Right lobe of liver (tissue), 6 donors: ENCODE data around the gene MED20. TPM values are rescaled to one million over a fixed set of nuclear protein-coding genes. Genes with fewer than 3 reads are reported as not detected.

ENCODE experiments used
- ATAC-seq, 4 donors: fragments of 200-7000 bp; cut with Tn5 transposase; one replicate each; pipeline ENCODE4 v1.9.1; 2020; ENCODE audit warnings: mild to moderate bottlenecking in 4 of 4, moderate library complexity in 4 of 4
- DNase-seq, 3 donors: peaks; one replicate each; pipeline ENCODE4 v3.0.0-alpha.2; 2020
- H3K27ac ChIP-seq, 3 donors: fragments of 200-600 bp; one replicate each; pipeline ENCODE4 v1.8.0; 2022
- H3K27me3 ChIP-seq, 2 donors: fragments of 200-600 bp; one replicate each; pipeline ENCODE4 v1.8.0; 2022
- H3K36me3 ChIP-seq, 4 donors: fragments of 200-600 bp; sonication (generic) in 1 of 4; one replicate each; pipeline versions ENCODE4 v1.5.1 to v1.8.0; 2017 to 2022; ENCODE audit warnings: control low read depth in 1 of 4
- H3K4me1 ChIP-seq, 4 donors: fragments of 200-600 bp; sonication (generic) in 1 of 4; one replicate each; pipeline versions ENCODE4 v1.5.1 to v1.8.0; 2017 to 2022; ENCODE audit warnings: control low read depth in 1 of 4
- H3K4me3 ChIP-seq, 3 donors: fragments of 200-600 bp; one replicate each; pipeline ENCODE4 v1.8.0; 2022
- H3K9me3 ChIP-seq, 4 donors: fragments of 200-600 bp; sonication (generic) in 1 of 4; one replicate each; pipeline versions ENCODE4 v1.5.1 to v1.8.0; 2017 to 2022; ENCODE audit warnings: control low read depth in 1 of 4
- CTCF ChIP-seq, 4 donors: fragments of 200-600 bp in 3 of 4; fragments of 450-650 bp in 1 of 4; IDR thresholded peaks; one replicate each; pipeline versions ENCODE4 v1.5.1 to v1.8.0; 2016 to 2022; ENCODE audit warnings: antibody characterized with exemption in 4 of 4, mild to moderate bottlenecking in 2 of 4
- POLR2A ChIP-seq: fragments of 450-650 bp; IDR thresholded peaks from one replicate; pipeline ENCODE4 v1.6.1; 2017; ENCODE audit warnings: antibody characterized with exemption, mild to moderate bottlenecking
- WGBS: methylation state at CpG from one replicate; pipeline ENCODE4 v1.1.6; 2018; ENCODE audit warnings: low coverage, low lambda C conversion rate; ENCODE audit not compliant: insufficient coverage; ENCODE audit errors: missing lambda C conversion rate; 5-methylcytosine and 5-hydroxymethylcytosine counted together
- intact Hi-C, 2 donors: fragments of 100-400 bp; cut with DNase I; formaldehyde crosslinking; loops; one replicate each; pipeline versions ENCODE4 v1.11.2 to v1.14.1; 2022
- total RNA-seq, 6 experiments: library from RNA; depleted of rRNA in 2 of 6; stranded (reverse); fragments of >200 nt in 2 of 6; fragmentation: NEBNext Ultra II Directional in 3 of 6; extraction: Animal tissue kit (Norgen Biotek cat#: 25700) in 3 of 6; gene quantifications; one replicate each; pipeline versions ENCODE4 v1.1.0 to v1.2.4, GENCODE V29; 2016 to 2023
- donor health status: DM: no; HTN: yes; CAD: no.
- donor health status: DM: no; HTN: no; CAD: no.
- donor health status: DM: no; HTN: no; CAD: no.
- donor health status: DM: no; HTN: yes; CAD: no.
- donor health status: DM: no; HTN: yes; CAD: no.

The MED20 gene
- total RNA-seq, 6 experiments from 2014 or later = 7.2 to 10.8 (median 7.7) TPM

DNA sequence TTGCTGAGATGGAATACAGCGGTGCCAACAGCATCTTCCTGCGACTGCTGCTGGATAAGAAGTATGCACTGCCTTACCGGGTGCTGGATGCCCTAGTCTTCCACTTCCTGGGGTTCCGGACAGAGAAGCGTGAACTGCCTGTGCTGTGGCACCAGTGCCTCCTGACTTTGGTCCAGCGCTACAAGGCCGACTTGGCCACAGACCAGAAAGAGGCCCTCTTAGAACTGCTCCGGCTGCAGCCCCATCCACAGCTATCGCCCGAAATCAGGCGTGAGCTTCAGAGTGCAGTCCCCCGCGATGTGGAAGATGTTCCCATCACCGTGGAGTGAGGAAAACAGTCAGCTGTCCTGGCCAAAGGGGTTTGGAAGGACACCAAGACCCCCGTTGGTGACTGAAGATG is 11.4 kb upstream of the MED20 start:
- no peak for TF ChIP-seq CTCF (IDR thresholded peaks at IDR 0.05)
- TF ChIP-seq POLR2A = no peak
- Histone ChIP-seq H3K27me3 (no peaks in the 10 kb centered on the region), H3K4me1 (peaks cover 0 to 4% (median 0%) of the 10 kb centered on the region in 4 donors), H3K9me3 (no peaks in the 10 kb centered on the region), H3K36me3 (peaks cover 0 to 85% (median 37%) of the 10 kb centered on the region in 4 donors), H3K4me3 (no peak overlapping the region), H3K27ac (no peak overlapping the region)
- intact Hi-C loops = loop anchor here in 1 of 2 donors (10.0 kb wide), 1 partner anchor 112 kb away; no protein-coding TSS in a partner anchor
- WGBS = 86% methylated on average over 4 of the region's 15 CpGs
- DNase-seq (no peak), ATAC-seq (no peak)

DNA sequence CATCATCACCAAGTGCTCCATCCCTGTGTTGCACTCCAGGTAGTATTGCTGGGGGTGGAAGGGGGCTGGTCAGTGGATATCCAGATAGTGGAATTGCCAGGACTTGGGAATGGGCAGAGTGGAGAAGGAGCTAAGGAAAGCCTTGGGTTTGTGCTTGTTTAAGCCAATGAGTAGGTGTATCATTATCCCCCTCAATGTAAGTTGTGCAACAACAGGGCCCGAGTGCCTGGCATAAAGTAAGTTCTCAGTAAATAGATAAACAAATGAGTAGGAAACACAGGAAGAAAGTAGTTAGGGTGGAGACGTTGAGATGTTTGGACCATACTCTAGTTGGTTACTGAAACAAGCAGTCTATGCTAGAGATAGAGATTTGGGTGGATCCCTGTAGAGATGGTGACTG is 10.9 kb upstream of the MED20 start:
- Histone ChIP-seq H3K4me1 (peaks cover 0 to 4% (median 0%) of the 10 kb centered on the region in 4 donors), H3K27me3 (no peaks in the 10 kb centered on the region), H3K4me3 (no peak overlapping the region), H3K36me3 (peaks cover 0 to 89% (median 37%) of the 10 kb centered on the region in 4 donors), H3K9me3 (no peaks in the 10 kb centered on the region), H3K27ac (no peak overlapping the region)
- ATAC-seq (no peak), DNase-seq (no peak)
- WGBS = 44% methylated on average over 2 of the region's 2 CpGs
- intact Hi-C loops = loop anchor here in 1 of 2 donors (10.0 kb wide), 1 partner anchor 113 kb away; no protein-coding TSS in a partner anchor
- TF ChIP-seq CTCF (IDR thresholded peaks at IDR 0.05) (no peak), POLR2A (no peak)

DNA sequence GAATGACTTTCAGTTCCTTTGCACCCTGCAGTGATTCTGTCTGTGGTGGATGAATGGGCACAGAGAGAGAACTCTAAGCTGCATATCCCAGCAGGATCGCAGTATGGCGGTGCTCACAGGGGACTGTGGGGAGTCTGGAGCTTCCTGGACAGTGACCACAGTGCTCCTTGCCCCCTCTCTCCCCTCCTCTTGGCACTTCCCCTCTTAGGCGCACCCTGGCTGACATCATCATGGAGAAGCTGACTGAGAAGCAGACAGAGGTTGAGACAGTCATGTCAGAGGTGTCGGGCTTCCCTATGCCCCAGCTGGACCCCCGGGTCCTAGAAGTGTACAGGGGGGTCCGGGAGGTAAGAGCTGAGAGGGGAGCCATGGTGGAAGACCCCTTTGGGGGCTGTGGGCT is 9.0 kb upstream of the MED20 start:
- Histone ChIP-seq H3K4me3 (no peak overlapping the region), H3K27ac (no peak overlapping the region), H3K36me3 (peaks cover 0 to 77% (median 34%) of the 10 kb centered on the region in 4 donors), H3K27me3 (no peaks in the 10 kb centered on the region), H3K9me3 (no peaks in the 10 kb centered on the region), H3K4me1 (no peaks in the 10 kb centered on the region)
- DNase-seq (no peak), ATAC-seq (no peak)
- intact Hi-C loops = loop anchor here (10.0 kb wide), 3 partner anchors 115 to 145 kb away; partner anchors contain the start of genes PRICKLE4 (in 1 of the 2) and TOMM6 (in 1 of the 2)
- 94% methylated on average over 6 of the region's 6 CpGs for WGBS
- TF ChIP-seq CTCF (IDR thresholded peaks at IDR 0.05) (no peak), POLR2A (no peak)

GRCh38 chr6:41927253-41927652 is 6.3 kb upstream of the MED20 start:
- TF ChIP-seq POLR2A (no peak), CTCF (IDR thresholded peaks at IDR 0.05) (no peak)
- intact Hi-C loops = loop anchor here (10.0 kb wide), 2 partner anchors 132 to 142 kb away; partner anchors contain the start of genes PRICKLE4 (in 1 of the 2) and TOMM6 (in 1 of the 2)
- ATAC-seq = no peak
- H3K9me3 ChIP-seq = no peaks in the 10 kb centered on the region
- H3K27ac ChIP-seq = no peak overlapping the region
- H3K36me3 ChIP-seq = peaks cover 0 to 53% (median 25%) of the 10 kb centered on the region in 4 donors
- 95% methylated on average over 2 of the region's 6 CpGs for WGBS
- H3K4me1 ChIP-seq = peaks cover 0 to 10% (median 3%) of the 10 kb centered on the region in 4 donors
- H3K27me3 ChIP-seq = no peaks in the 10 kb centered on the region
- DNase-seq = no peak
- no peak overlapping the region for H3K4me3 ChIP-seq
